Measurements from ENCODE around the gene G6PC3.
"Not testable (repeated sequence)": the region's sequence is repeated elsewhere in the genome, so short reads cannot be mapped to it uniquely, and the experiment has no call there.

G6PC3 gene

DNA sequence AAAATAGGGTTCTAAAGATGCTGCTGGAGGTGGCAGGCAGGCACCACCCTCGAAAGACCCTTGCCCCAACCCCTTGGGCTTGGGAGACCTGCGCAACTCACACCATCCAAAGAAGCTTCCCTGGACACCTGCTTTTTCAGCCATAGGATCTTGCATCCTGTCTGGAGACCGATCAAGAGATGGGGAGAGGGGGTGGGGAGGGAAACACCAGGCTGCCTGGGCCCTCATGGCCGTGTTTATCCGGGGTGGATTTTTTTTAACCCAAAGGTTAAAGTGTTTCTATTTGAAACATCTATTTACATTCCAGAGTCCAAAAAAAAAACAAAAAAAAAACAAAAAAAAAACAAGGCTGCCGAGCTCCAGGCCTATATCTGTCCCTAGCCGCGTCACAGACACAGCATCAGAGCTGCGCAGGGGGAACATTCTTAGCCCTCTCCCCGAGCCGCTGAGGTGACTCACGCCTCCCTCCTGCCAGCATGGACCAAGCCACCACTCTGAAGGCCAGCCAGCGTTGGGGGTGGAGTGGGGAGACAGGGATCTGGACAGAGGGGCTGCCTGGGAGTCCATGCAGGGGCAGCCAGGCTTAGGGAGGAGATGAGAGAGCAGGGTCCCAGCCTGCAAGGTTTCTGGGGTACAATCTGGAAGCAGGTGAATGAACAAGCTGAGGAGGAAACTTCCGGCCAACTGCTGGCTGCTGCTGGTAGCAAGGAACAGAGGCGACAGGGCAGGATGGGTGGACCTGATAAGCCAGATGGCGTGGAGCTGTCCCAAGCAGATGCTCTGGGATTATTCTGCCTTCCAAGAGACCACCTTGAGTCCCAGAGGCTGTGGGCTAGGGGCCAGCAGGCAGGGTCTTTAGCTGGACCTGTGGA lies 38.1 kb downstream of the G6PC3 start:
- DNase-seq (ENCODE audit: low read depth in 2 of 2) = no peak

DNA sequence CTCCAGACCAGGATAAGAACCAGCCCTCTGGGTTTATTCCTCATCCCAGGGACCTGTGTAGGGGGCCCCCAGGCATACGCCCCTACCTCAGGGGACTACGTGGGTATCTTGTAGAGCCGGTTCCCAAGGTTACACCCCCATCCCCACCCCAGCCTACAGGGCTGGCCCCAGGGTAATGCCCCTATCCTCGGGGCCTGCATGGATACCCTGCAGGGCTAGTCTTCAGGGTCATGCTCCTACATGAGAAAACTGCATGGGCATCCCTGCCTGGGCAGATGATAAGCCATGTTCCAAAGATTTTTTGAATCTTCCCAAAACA lies 38.7 kb downstream of the G6PC3 start:
- DNase-seq (ENCODE audit: low read depth in 2 of 2) = no peak

DNA sequence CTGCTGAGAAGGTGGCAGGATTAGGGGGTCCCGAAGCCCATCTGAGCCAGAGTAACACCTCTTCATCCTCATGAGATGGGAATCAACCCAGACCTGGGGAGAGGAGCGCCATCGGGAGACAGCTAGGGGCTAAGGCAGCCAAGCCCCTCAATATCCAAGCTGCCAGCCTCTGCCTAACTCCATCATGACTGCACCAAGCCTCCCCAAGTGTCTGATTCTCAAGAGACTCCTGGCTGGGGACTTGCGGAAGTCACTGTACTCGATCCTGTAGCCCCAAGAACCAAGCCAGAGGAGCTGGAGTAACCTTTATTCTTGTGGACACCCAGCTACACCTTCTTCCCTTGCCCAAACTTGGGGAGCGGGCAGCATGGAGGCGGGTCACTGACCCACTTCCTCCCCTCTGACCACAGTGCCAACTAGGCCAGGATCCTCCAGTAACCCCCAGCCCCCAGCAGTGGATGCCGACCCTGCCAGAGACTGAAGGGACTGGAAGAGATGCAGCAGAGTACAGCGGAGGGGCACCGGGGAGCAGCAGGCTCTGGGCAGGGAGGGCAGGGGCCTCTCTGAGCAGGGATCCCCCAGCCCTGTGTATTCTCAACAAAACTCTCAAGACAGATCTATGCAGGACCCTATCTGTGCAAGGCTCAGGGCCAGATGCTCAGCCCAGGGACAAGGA lies 39.6 kb downstream of the G6PC3 start:
- no peak for DNase-seq (ENCODE audit: low read depth in 2 of 2)

DNA sequence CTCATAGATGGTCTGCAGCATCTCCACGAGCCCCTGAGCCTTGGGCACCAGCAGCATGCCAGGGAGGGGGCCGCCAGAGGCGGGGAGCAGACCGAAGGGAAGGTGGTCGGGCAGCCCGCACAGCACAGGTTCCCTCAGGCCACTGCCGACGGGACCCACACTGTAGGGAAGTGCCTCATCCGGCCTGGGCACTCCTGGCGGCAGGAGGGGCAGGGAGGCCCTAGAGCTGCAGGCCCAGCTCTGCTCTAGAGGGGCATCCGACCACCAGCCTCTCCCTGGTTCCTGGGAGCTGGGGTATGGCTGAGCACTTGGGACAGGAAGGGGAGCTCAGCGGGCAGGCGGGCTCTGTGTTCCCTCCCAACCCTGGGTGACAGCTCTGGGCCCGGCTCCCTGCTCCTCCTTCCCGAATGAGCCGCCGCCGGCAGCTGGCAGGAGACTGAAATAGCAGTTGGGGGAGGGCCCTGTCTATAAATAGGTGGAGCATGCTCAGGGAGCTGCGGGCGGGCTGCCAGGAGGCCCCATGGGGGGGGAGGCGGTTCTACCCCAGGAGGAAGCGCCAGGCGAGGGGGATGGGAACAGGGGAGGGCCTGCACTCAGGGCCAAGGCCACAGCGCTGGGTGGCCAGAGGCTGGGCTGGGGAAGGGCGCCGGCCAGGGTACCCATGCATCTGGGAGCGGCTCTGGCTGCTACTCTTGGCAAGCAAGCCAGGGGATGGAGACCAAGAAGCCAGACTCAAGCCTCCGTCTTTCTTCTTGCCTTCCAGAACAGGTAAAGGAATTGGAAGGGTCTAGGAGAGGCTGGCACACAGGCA lies 40.5 kb downstream of the G6PC3 start:
- DNase-seq (ENCODE audit: low read depth in 2 of 2) = peak; percentile 26 to 48

DNA sequence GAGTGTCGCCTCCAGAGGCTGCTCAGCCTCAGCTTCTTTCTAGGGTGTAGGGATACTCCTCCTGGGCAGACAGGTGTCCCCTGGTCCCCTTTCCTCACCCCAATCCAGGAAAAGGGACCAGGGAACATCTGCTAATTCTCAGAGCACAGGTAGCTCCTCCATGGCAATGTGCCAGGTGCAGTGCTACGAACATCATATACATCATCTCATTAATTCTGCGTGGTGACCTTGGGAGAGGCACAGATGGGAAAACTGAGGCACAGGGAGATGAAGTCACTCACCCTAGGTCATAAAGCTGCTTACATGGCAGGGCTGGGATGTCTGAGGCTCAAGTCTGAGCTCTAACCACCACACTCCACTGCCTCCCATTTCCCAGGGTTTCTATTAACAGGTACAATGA lies 41.2 kb downstream of the G6PC3 start:
- DNase-seq (ENCODE audit: low read depth in 2 of 2) = no peak

DNA sequence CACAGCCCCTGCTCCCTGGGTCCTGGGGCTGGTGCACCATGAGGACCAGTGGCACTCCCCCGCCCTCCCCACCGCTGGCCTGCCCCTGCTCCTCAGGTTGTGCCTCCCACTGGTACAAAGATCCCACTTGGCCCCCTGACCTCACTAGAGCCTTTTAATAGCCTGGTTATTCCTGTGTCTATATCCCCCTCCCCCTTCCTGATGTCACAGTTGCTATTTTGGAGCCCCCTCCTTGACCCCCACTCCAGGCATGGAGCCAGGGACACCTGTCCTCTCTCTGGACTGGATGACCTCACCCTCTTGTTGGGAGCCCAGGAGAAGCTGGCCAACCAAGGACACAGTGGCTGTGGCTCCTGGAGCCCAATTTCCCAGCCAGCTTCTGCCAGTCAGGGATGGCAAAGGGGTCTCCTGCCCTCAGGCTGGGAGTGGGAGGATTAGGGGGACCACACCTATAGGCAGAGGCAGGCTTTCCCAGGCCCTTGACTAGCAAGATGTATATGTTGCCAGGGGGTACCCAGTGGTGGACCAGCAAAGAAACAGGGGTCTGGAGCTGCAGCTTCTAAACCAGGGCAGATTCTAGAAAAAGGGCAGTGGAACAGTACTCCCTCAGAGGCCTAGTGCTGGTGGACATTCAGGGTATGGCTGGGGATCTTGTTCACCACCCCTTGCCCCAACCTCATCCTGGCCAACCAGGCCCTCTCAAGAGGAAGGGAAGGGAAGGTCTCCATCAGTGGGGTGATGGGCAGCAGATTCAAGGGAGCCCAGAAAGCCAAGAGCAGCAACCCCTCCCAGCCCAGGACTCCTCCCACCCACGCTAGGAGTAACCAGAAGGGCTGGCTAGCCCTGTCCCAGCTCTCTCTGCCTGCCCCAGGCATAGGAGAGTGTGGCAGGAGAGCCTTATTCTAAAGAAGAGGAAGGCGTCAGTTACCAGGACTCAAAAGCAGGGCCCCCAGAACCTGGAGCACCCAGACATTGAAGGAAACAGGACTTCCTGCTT lies 42.0 kb downstream of the G6PC3 start:
- no peak for DNase-seq (ENCODE audit: low read depth in 2 of 2)

DNA sequence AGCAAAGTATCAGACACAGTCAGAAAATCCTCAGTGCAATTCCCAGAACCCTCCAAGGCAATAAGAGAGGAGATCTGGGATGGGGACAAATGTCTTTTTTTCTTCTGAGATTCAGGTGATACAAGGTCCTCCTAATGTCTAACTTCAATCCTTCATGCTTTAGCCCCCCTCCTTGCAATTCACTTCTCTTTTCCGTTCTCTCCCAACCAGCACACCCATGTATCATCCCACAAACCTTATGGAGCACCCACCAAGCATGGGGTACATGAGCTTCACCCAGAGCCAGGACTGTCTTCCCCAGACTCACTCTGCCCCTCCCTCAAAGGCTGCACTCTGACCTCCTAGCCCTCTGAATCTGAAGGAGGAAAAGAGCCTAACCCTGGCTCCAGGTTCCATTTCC lies 42.8 kb downstream of the G6PC3 start:
- no peak for DNase-seq (ENCODE audit: low read depth in 2 of 2)

DNA sequence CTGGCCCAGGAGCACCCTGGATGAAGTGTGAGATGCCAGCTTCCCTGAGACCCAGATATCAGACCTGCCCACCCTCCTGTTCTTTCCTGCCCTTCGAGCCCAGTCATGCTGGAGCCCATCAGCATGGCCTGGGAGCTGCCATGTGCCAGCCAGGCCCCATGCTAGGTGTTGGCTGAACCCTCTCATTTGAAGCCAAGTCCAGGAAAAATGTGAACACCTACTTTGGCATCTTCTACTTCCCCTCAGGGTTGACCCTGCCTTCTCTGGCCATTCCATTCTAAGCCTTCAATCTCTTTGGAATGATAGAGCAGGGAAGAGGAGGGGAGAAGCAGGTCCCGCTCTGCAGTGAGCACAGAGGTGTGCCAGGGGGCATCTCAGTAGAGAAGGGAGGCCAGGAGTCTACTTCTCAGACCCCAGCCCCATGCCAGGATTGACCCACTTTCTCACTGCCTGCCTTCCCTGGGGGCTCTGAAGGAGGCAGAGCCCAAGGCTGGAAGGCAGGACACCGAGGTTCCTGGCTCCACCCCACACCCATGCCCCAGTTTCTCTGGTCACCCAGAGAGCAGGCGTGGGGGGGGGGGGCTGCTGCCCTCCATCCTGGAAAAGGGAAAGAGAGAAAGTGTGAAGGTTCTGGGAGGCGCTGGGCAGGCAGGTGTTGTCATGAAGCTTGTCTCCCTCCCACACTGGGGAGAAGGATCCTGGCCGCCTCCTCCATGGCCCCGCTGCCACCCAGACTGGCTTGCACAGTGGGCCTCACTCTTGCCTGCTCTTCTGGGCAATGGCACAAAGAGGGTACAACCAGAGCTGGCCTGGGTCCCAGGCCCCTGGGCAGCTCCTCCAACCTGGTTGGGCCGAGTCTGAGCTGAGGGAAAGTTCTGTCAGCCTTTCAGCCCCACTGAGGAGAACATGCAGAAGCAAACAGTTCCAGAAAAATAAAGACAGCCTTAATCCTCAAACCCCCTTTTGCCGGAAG lies 43.6 kb downstream of the G6PC3 start:
- no peak for DNase-seq (ENCODE audit: low read depth in 2 of 2)

DNA sequence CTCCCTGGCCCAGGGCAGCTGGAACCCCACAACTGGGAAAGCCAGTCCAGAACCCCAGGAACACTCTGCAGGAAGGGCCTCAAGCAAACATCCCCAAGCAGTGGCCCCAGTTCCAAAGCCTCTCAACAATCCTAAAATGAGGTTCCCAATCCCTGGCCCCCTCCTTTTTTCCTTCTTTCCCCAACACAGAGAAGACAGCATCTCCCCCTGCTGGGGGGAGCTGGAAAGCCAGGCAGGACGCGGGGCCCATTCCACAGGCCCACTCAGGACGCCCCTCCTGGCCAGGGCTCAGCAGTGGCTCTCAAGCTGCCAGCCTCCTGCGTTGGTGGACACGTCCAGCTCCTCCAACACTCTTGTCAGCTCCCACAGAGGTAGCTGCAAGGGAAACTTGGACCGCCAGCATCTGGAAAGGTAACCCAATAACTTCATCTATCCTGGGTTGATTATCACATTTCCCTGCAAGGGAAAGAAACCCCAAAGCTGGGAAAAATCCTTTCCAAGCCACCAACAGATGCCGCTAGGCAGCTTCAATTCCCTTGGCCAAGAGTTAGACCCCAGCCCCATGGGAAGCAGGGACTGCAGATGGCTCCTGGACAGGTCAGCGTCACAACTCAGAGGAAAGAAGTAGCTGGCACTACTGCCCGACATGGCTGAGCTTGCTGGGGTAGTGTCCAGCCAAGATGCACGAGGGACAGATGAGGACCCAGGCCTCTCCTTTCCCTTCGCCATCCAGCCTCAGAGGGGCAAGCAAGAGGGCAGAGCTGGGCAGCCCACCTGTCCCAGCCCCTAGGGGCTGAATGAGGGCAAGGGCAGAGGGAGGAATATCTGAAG lies 45.3 kb downstream of the G6PC3 start:
- peak in 1 of 2 donors; percentile 18 for DNase-seq (ENCODE audit: low read depth in 2 of 2)

DNA sequence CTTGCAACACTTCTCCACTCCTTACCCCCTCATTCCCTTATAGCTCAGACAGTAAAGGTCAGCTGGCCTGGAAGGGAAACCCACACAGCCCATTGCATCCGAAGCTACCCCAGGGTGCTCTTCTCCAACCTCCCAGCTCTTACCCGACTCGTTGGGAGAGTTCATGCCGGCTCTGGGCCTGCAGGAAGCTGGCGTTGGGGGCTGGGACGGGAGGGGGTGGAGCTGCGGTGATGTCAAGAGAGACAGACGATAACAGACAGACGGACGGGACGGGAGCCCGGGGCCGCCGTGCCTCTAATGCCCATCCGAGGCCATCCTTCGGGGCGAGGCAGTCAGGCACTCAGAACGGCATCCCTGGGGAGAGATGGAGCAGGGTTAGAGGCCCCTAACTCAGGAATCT lies 46.8 kb downstream of the G6PC3 start:
- no peak for DNase-seq (ENCODE audit: low read depth in 2 of 2)

DNA sequence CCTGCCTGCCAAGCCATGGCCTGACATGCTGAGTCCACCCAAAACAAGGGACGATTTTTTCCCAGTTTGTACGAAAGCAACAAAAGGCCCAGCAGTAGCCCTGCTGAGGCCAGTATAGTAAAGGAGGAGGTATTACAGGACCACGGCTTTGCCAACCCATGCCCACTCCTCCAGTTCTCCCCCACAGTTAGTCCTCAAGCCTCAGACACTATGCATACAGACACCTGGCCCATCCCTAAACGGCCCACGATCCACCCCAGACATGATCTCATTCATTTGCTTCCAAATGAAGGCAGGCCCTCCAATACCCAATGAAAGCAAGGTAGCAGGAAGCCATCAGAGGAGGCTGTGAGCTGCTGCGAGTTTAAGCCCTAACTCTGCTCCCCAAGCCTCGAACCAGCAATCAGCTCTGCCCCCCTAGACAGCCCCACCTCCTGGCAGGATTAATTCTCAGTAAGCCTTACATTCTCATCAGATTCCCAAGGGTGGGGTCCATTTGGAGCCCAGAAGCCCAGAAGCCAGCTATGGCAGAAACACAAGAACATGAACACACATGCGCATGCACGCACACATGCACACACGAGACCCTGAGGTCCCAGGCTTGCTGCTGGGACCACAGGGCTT lies 48.0 kb downstream of the G6PC3 start:
- DNase-seq (ENCODE audit: low read depth in 2 of 2) = no peak

DNA sequence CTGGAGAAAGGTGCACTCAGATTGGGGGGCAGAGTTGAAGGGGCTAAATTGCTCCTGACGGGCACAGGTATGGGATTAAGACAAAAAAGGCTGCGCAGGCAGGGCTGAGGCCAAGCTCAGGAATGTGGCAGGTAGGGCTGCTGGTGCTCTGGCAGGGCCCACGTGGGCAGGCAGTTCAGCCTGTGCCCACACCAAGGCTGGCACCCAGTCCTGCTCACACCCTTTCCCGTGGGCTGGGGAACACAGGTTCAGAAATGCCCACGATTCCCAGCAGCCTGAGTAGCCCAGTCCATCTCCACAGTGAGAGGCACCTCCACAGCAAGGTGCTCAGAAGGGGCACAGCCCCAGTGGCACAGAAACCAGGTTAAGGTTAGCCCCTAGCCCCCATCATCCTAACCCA lies 48.5 kb downstream of the G6PC3 start:
- no peak for DNase-seq (ENCODE audit: low read depth in 2 of 2)

DNA sequence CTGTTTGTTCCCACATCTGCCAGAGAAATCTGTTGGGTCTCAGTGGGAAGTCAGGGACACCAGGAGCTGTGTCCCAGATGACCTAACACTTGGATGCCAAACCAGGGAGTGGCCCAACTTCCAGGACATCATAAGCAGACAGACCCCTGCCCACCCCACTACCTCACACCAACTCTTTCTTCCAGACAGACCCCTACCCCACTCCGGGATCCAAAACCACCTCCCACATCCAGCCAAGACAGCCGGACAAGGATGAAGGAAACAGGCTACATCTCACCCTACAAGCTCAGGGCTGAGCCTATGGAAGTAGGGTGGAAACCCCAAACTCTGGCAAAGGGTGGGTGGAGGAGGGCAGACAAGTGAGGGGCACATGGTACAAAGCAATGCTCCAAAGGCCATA lies 49.3 kb downstream of the G6PC3 start:
- DNase-seq (ENCODE audit: low read depth in 2 of 2) = no peak

DNA sequence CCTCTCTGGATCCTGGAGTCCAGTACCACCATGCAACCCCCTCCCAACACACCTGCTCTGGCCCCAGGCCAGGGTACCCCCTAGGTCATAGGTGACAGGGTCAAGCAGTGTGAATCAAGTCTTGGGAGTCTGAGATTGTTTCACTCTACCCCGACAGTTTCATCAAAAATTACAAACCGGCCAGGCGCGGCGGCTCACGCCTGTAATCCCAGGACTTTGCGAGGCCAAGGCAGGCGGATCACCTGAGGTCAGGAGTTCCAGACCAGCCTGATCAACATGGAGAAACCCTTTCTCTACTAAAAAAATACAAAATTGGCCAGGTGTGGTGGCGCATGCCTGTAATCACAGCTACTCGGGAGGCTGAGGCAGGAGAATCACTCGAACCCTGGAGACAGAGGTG lies 49.7 kb downstream of the G6PC3 start:
- not testable (repeated sequence) for DNase-seq (ENCODE audit: low read depth in 2 of 2)

DNA sequence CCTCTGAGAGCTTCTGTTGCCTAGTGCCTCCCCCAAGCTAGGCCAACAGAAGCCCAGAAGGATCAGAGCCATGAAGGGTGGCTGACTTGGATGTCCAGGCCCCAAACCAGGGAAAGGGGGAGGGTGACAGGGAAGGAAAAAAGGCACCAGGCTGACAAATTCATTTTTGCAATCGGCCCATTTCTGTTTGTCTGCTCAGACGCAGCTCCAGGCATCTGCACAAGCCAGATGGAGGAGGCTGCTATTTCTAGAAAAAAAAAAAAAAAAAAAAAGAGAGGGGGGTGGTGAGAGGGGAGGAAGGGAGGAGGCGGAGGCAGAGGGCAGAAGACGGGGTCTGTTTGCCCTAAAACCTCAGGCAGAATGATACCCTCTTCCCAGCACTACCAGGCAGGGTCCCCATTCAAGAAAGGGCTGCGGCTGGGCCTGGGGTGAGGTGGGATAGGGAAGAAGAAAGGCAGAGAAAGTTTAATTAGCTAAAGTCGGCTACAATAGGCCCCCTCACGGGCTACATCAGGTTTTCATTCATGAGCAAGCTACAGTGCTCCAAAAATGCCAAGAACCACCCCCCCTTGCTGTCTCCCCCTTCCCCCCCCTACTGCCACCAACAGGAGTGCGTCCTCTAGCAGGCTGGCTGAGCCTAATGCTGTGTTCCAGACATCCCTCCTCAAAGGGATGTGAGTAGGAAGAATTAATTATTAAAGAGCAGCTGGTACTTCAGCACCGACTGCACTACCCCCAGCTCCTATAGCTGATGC lies 50.5 kb downstream of the G6PC3 start:
- DNase-seq (ENCODE audit: low read depth in 2 of 2) = no peak

DNA sequence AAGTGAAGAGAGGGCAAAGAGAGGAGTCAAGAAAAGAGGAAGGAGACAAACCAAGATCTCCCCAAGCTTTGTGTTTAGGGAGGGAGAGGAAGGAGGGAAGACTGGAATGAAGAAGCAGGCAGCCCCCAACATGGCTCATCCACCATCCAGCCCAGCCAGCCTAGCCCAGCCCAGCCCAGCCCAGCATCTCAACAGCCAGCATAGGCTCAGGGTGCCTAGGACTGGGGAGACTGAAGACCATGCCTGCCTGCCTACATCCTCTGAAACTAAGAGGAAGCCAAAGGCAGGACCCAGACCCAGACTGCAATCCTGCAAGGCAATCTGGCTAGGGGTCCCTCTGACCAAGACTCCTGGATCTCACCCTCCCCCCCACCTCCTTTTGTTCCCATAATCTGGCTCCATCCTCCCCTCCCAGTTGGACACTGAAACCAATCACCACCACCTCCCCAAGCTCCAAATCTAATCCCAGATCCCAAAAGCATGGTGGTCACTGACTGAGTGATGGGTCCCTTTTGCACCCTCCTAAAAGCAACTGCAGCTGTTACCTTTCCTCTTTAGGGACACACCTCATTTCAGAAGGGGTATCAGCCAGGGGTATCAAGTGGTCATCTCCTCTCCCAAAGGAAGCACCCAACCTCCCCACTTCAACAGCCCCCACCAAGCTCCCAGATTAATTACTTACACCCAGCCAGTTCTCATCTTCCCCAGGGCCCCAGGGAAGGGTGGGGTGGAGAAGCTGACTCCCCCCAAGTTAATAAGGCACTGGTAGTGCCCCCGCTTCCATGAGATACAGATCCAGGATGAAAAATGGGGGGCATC lies 51.7 kb downstream of the G6PC3 start:
- DNase-seq (ENCODE audit: low read depth in 2 of 2) = no peak

DNA sequence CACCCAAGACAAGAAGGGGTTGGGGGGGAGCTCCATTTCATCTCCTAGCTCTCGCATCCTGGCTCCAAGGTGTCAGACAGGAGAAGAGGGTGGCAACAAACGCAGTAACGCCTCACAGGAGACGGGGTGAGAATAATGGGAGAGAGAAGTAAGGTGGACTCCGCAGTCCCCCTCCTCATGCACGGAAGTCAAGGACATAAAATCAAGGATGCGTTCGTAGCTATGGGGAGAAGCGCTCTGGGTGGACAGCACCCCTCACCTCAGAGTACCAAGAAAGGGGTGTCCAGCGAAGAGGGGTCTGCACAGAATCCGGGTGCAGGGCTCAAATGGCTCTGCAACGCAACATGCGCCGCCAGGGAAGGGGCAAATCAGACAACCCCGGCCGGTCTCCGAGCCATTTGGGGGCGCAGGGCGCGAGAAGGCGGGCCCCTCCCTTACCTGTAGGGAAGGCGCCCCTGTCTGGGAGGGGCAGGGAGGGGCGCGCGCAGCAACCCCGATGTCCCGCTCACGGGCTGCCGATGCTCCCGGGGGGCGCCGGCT lies 52.4 kb downstream of the G6PC3 start:
- DNase-seq (ENCODE audit: low read depth in 2 of 2) = no peak

Data from stimulated activated CD4-positive, alpha-beta T cell treated with anti-CD3 and anti-CD28 coated beads, Interleukin-1b, Interleukin-23, amount 100 ng/mL, for 4 hours (primary cell).